Activated CD4-positive, alpha-beta memory T cell treated with anti-CD3 and anti-CD28 coated beads for 36 hours (primary cell): ENCODE results near the gene JUND. TPM values are rescaled to one million over a fixed set of nuclear protein-coding genes. Genes with fewer than 3 reads are reported as not detected.

Source experiments
- CTCF ChIA-PET: fragments of 350-600 bp; sonication (Branson Sonifier 250); formaldehyde crosslinking; loops from one replicate; lab custom pipeline; 2021; ENCODE audit warnings: antibody characterized with exemption, inconsistent platforms; lab: Charles Lee
- POLR2A ChIA-PET: fragments of 350-600 bp; sonication (Branson Sonifier 250); formaldehyde crosslinking; loops from one replicate; lab custom pipeline; 2021; ENCODE audit warnings: antibody characterized with exemption; lab: Charles Lee
- DNase-seq: peaks from one replicate; pipeline ENCODE4 v3.0.0-alpha.2; 2020
- H3K27ac Mint-ChIP-seq: one replicate; pipeline ENCODE4 v1.8.0; 2021; ENCODE audit warnings: mixed read lengths
- H3K27me3 Mint-ChIP-seq: one replicate; pipeline ENCODE4 v1.8.0; 2021; ENCODE audit warnings: mixed read lengths
- H3K36me3 Mint-ChIP-seq: one replicate; pipeline ENCODE4 v1.8.0; 2021; ENCODE audit warnings: mixed read lengths
- H3K4me1 Mint-ChIP-seq: one replicate; pipeline ENCODE4 v1.8.0; 2021; ENCODE audit warnings: low read depth, mixed read lengths
- H3K4me3 Mint-ChIP-seq: one replicate; pipeline ENCODE4 v1.8.0; 2021; ENCODE audit warnings: mild to moderate bottlenecking, mixed read lengths
- H3K9me3 Mint-ChIP-seq: one replicate; pipeline ENCODE4 v1.8.0; 2021; ENCODE audit warnings: mixed read lengths
- intact Hi-C: fragments of 100-400 bp; cut with micrococcal nuclease; formaldehyde crosslinking; loops from one replicate; pipeline ENCODE4 v1.15.1; 2023
- total RNA-seq, 2 experiments: library from RNA; stranded (reverse); gene quantifications; one replicate each; pipeline ENCODE4 v1.2.3, GENCODE V29; 2021

The JUND gene
- total RNA-seq, 2 experiments from 2014 or later = 232 to 236 TPM

- H3K27ac Mint-ChIP-seq = no peak overlapping the region
- CTCF ChIA-PET = interaction anchor here (0.9 to 3.7 kb wide), 4 partner anchors 10 to 142 kb away, joined by 3 to 26 read pairs (median 10); no protein-coding TSS in a partner anchor
- intact Hi-C loops = no loop called here
- no peak overlapping the region for H3K4me3 Mint-ChIP-seq
- no peaks in the 10 kb centered on the region for H3K27me3 Mint-ChIP-seq
- DNase-seq = no peak
- no peaks in the 10 kb centered on the region for H3K36me3 Mint-ChIP-seq
- no peaks in the 10 kb centered on the region for H3K9me3 Mint-ChIP-seq
- POLR2A ChIA-PET = no interaction called here
- H3K4me1 Mint-ChIP-seq = peaks cover 2% of the 10 kb centered on the region
Measured at GRCh38 chr19:18269070-18269723, 12.2 kb downstream of the JUND start.

- Mint-ChIP-seq H3K36me3 (no peaks in the 10 kb centered on the region), H3K9me3 (no peaks in the 10 kb centered on the region), H3K4me3 (no peak overlapping the region), H3K27me3 (no peaks in the 10 kb centered on the region), H3K27ac (no peak overlapping the region), H3K4me1 (peaks cover 2% of the 10 kb centered on the region)
- DNase-seq = no peak
- ChIA-PET POLR2A (no interaction called here), CTCF (no interaction called here)
- intact Hi-C loops = no loop called here
Measured at GRCh38 chr19:18266771-18267686, 14.4 kb downstream of the JUND start.

GRCh38 chr19:18265582-18265981, 15.8 kb downstream of the JUND start:
- CTCF ChIA-PET = no interaction called here
- no peaks in the 10 kb centered on the region for H3K9me3 Mint-ChIP-seq
- peaks cover 2% of the 10 kb centered on the region for H3K4me1 Mint-ChIP-seq
- intact Hi-C loops = no loop called here
- DNase-seq = no peak
- no peaks in the 10 kb centered on the region for H3K27me3 Mint-ChIP-seq
- POLR2A ChIA-PET = no interaction called here
- H3K36me3 Mint-ChIP-seq = no peaks in the 10 kb centered on the region
- no peak overlapping the region for H3K4me3 Mint-ChIP-seq
- no peak overlapping the region for H3K27ac Mint-ChIP-seq

DNA sequence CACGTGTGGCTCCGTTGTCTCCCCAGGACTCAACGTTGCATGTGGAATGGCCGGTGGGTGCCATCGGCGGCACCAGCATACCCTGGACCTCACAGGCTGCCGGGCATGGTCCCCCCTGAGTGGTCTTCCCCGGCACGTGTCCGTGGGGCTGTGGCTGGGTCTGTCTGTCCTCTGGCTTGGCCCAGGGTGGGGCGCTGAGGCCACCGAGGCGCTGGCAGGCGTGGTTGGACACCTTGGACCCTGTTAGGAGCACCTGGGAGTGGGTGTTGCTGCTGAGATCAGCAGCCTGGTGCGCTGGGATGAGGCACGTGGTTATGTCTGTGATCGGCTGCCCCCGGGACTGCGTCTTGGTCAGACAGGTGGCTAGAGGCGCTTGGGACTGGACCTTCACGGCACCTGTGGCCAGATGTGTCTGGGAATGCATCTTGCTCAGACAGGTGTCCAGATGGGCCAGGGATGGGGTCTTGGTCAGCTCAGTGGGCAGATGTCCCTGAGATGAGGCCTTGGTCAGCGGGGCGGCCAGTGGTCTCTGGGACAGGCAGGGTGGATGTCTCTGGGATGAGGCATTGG, 16.4 kb downstream of the JUND start:
- Mint-ChIP-seq H3K27me3 (no peaks in the 10 kb centered on the region), H3K36me3 (no peaks in the 10 kb centered on the region), H3K4me1 (peaks cover 2% of the 10 kb centered on the region), H3K9me3 (no peaks in the 10 kb centered on the region), H3K4me3 (no peak overlapping the region), H3K27ac (no peak overlapping the region)
- ChIA-PET CTCF (interaction anchor here (1.2 kb wide), 1 partner anchor 12 kb away, joined by 3 read pairs; no protein-coding TSS in a partner anchor), POLR2A (no interaction called here)
- intact Hi-C loops = no loop called here
- no peak for DNase-seq

- POLR2A ChIA-PET = no interaction called here
- no peak for DNase-seq
- no peak overlapping the region for H3K4me3 Mint-ChIP-seq
- no peaks in the 10 kb centered on the region for H3K9me3 Mint-ChIP-seq
- no peaks in the 10 kb centered on the region for H3K36me3 Mint-ChIP-seq
- CTCF ChIA-PET = interaction anchor here (1.2 kb wide), 1 partner anchor 12 kb away, joined by 3 read pairs; no protein-coding TSS in a partner anchor
- peaks cover 2% of the 10 kb centered on the region for H3K4me1 Mint-ChIP-seq
- intact Hi-C loops = no loop called here
- no peak overlapping the region for H3K27ac Mint-ChIP-seq
- no peaks in the 10 kb centered on the region for H3K27me3 Mint-ChIP-seq
Measured at GRCh38 chr19:18264137-18264854, 17.1 kb downstream of the JUND start.

- intact Hi-C loops = no loop called here
- Mint-ChIP-seq H3K9me3 (no peaks in the 10 kb centered on the region), H3K27me3 (no peaks in the 10 kb centered on the region), H3K36me3 (no peaks in the 10 kb centered on the region), H3K4me1 (peaks cover 2% of the 10 kb centered on the region), H3K27ac (no peak overlapping the region), H3K4me3 (no peak overlapping the region)
- DNase-seq = no peak
- ChIA-PET CTCF (interaction anchor here (1.0 to 1.5 kb wide), 3 partner anchors 9 to 16 kb away, joined by 4 to 7 read pairs (median 5); no protein-coding TSS in a partner anchor), POLR2A (no interaction called here)
Measured at GRCh38 chr19:18263324-18264136, 17.9 kb downstream of the JUND start.

GRCh38 chr19:18262917-18263316, 18.5 kb downstream of the JUND start:
- ChIA-PET CTCF (interaction anchor here (1.0 to 1.5 kb wide), 3 partner anchors 10 to 16 kb away, joined by 4 to 7 read pairs (median 5); no protein-coding TSS in a partner anchor), POLR2A (no interaction called here)
- no peaks in the 10 kb centered on the region for H3K36me3 Mint-ChIP-seq
- no peak overlapping the region for H3K27ac Mint-ChIP-seq
- H3K4me3 Mint-ChIP-seq = no peak overlapping the region
- intact Hi-C loops = no loop called here
- no peaks in the 10 kb centered on the region for H3K27me3 Mint-ChIP-seq
- no peaks in the 10 kb centered on the region for H3K4me1 Mint-ChIP-seq
- H3K9me3 Mint-ChIP-seq = no peaks in the 10 kb centered on the region
- DNase-seq = no peak

GRCh38 chr19:18262144-18262543, 19.3 kb downstream of the JUND start:
- ChIA-PET POLR2A (no interaction called here), CTCF (interaction anchor here (1.3 to 2.1 kb wide), 4 partner anchors 10 to 17 kb away, joined by 4 to 14 read pairs (median 6); no protein-coding TSS in a partner anchor)
- intact Hi-C loops = no loop called here
- DNase-seq = no peak
- no peaks in the 10 kb centered on the region for H3K27me3 Mint-ChIP-seq
- no peak overlapping the region for H3K4me3 Mint-ChIP-seq
- no peaks in the 10 kb centered on the region for H3K36me3 Mint-ChIP-seq
- H3K27ac Mint-ChIP-seq = no peak overlapping the region
- no peaks in the 10 kb centered on the region for H3K9me3 Mint-ChIP-seq
- H3K4me1 Mint-ChIP-seq = no peaks in the 10 kb centered on the region

- H3K36me3 Mint-ChIP-seq = no peaks in the 10 kb centered on the region
- intact Hi-C loops = no loop called here
- DNase-seq = no peak
- H3K27me3 Mint-ChIP-seq = peaks cover 3% of the 10 kb centered on the region
- ChIA-PET CTCF (interaction anchor here (1.3 to 2.1 kb wide), 3 partner anchors 9 to 18 kb away, joined by 4 to 14 read pairs (median 5); no protein-coding TSS in a partner anchor), POLR2A (no interaction called here)
- H3K4me1 Mint-ChIP-seq = no peaks in the 10 kb centered on the region
- no peak overlapping the region for H3K4me3 Mint-ChIP-seq
- H3K27ac Mint-ChIP-seq = no peak overlapping the region
- no peaks in the 10 kb centered on the region for H3K9me3 Mint-ChIP-seq
Measured at GRCh38 chr19:18261474-18261873, 19.9 kb downstream of the JUND start.

DNA sequence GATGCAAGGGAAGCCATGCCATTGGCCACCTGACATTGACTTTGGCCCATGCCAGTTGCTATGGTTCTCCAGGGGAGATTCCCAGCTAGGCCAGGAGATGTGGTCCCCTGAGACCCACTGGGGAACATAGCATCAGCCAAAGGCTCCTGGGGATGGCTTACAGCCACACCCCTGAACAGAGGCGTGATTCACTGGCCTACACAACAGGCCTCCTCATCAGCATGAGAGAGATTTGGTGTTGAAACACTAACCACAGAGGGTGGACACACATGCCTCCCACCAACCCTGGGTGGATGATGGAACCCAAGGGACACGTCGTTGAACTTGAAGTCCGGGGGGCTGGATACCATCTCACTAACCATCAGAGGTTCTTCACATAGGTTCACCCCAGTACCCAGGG, 21.5 kb downstream of the JUND start:
- CTCF ChIA-PET = interaction anchor here (2.1 kb wide), 1 partner anchor 8 kb away, joined by 14 read pairs; no protein-coding TSS in a partner anchor
- peaks cover 6% of the 10 kb centered on the region for H3K27me3 Mint-ChIP-seq
- H3K4me3 Mint-ChIP-seq = no peak overlapping the region
- DNase-seq = no peak
- intact Hi-C loops = no loop called here
- H3K36me3 Mint-ChIP-seq = no peaks in the 10 kb centered on the region
- POLR2A ChIA-PET = no interaction called here
- H3K9me3 Mint-ChIP-seq = no peaks in the 10 kb centered on the region
- H3K4me1 Mint-ChIP-seq = peaks cover 2% of the 10 kb centered on the region
- H3K27ac Mint-ChIP-seq = no peak overlapping the region
